Hepatocyte (in vitro differentiated cells): ENCODE measurements around the gene MET.

Experiments
- EZH2 ChIP-seq: fragments of 200-600 bp; sonication (generic); IDR thresholded peaks from 2 replicates; pipeline ENCODE4 v1.6.1; 2016; ENCODE audit warnings: antibody characterized with exemption, mild to moderate bottlenecking, borderline replicate concordance
- EZH2phosphoT487 ChIP-seq: fragments of 200-600 bp; sonication (generic); IDR thresholded peaks from one replicate; pipeline ENCODE4 v1.6.1; 2018; ENCODE audit warnings: antibody characterized with exemption, mild to moderate bottlenecking, low read depth, moderate library complexity; ENCODE audit not compliant: unreplicated experiment, severe bottlenecking
- TF ChIP-seq, protein P1 (sequence below): fragments of 200-600 bp; sonication (generic); IDR thresholded peaks from 2 replicates; pipeline ENCODE4 v1.5.1; 2016; ENCODE audit warnings: antibody characterized with exemption, mild to moderate bottlenecking; ENCODE audit not compliant: poor library complexity

DNA sequence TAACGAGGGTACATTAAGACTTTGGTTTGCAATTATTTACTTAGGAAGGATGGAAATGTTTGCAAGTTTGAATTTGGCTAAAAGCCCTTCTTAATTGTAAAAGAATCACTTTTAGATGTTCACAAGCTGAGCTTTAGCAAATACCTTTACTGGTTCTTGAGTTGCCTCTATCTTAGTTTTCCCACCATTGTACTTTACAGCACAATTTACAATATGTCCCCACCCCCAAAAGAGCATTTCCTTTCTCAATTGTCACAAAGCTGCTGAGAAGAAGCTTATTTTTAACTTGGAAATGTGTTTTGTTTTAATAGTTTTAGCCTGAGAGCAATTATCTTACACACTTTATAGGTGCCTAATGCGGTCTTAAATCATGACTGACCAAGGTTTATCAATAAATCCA, 81.1 kb downstream of the MET start:
- TF ChIP-seq, protein P1, sequence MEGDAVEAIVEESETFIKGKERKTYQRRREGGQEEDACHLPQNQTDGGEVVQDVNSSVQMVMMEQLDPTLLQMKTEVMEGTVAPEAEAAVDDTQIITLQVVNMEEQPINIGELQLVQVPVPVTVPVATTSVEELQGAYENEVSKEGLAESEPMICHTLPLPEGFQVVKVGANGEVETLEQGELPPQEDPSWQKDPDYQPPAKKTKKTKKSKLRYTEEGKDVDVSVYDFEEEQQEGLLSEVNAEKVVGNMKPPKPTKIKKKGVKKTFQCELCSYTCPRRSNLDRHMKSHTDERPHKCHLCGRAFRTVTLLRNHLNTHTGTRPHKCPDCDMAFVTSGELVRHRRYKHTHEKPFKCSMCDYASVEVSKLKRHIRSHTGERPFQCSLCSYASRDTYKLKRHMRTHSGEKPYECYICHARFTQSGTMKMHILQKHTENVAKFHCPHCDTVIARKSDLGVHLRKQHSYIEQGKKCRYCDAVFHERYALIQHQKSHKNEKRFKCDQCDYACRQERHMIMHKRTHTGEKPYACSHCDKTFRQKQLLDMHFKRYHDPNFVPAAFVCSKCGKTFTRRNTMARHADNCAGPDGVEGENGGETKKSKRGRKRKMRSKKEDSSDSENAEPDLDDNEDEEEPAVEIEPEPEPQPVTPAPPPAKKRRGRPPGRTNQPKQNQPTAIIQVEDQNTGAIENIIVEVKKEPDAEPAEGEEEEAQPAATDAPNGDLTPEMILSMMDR = no peak
- TF ChIP-seq EZH2 = no peak
- no peak for TF ChIP-seq EZH2phosphoT487
